HL-60 (cell line): ENCODE measurements around the gene GLIPR1L1.
A peak's percentile ranks its signal among the peaks of the same experiment; 100 is the strongest.

Experiments
- DNase-seq, 2 experiments: peaks; one replicate each; pipeline ENCODE4 v3.0.0-alpha.2; 2010 to 2020; ENCODE audit warnings: low read depth in 1 of 2, low spot score in 1 of 2
- H3K27ac ChIP-seq: fragments of 250-450 bp; sonication (Bioruptor Pico); replicated peaks from 2 replicates; pipeline ENCODE4 v1.5.1; 2020; ENCODE audit warnings: mild to moderate bottlenecking, moderate library complexity
- H3K27me3 ChIP-seq: fragments of 250-450 bp; sonication (Bioruptor Pico); 2 replicates; pipeline ENCODE4 v1.5.1; 2021; ENCODE audit warnings: mild to moderate bottlenecking, moderate library complexity; ENCODE audit not compliant: insufficient read depth, poor library complexity, severe bottlenecking
- H3K4me3 ChIP-seq: replicated peaks from 2 replicates; pipeline ENCODE4 v1.5.1; 2011; ENCODE audit warnings: mild to moderate bottlenecking, control low read depth, low read length; ENCODE audit not compliant: insufficient read depth
- GABPA ChIP-seq: IDR thresholded peaks from 2 replicates; pipeline ENCODE4 v1.6.1; 2012; ENCODE audit warnings: low read depth
- POLR2AphosphoS5 ChIP-seq: IDR thresholded peaks from 2 replicates; pipeline ENCODE4 v1.6.1; 2012; ENCODE audit warnings: low read depth
- SPI1 ChIP-seq: IDR thresholded peaks from 2 replicates; pipeline ENCODE4 v1.6.1; 2012; ENCODE audit warnings: low read depth, mild to moderate bottlenecking, borderline replicate concordance
- TF ChIP-seq, protein P1 (sequence below): IDR thresholded peaks from one replicate; pipeline ENCODE4 v1.5.1; 2011; ENCODE audit warnings: low read length, control low read depth, inconsistent platforms; ENCODE audit not compliant: insufficient read depth
- TF ChIP-seq, protein P2 (sequence below): IDR thresholded peaks from 2 replicates; pipeline ENCODE4 v1.6.1; 2012; ENCODE audit warnings: low read depth; ENCODE audit not compliant: insufficient replicate concordance

Gene GLIPR1L1

DNA sequence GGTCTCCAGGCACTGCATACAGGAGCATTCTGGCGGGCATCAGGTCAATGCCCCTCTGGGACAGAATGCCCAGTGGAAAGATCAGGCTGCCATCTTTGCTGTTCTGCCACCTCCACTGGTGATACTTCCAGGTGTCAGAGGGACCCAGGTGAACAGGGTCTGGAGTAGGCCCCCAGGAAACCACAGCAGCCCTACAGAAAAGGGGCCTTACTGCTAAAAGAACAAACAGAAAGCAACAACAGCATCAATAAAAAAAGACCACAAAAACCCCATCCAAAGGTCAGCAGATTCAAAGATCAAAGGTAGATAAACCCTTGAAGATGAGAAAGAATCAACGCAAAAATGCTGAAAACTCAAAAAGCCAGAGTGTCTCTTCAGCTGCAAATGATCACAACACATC is 15.9 kb downstream of the GLIPR1L1 start:
- no peaks in the 10 kb centered on the region for H3K27me3 ChIP-seq
- no peak overlapping the region for H3K4me3 ChIP-seq
- H3K27ac ChIP-seq = no peak overlapping the region
- DNase-seq = no peak
- TF ChIP-seq, protein P1, sequence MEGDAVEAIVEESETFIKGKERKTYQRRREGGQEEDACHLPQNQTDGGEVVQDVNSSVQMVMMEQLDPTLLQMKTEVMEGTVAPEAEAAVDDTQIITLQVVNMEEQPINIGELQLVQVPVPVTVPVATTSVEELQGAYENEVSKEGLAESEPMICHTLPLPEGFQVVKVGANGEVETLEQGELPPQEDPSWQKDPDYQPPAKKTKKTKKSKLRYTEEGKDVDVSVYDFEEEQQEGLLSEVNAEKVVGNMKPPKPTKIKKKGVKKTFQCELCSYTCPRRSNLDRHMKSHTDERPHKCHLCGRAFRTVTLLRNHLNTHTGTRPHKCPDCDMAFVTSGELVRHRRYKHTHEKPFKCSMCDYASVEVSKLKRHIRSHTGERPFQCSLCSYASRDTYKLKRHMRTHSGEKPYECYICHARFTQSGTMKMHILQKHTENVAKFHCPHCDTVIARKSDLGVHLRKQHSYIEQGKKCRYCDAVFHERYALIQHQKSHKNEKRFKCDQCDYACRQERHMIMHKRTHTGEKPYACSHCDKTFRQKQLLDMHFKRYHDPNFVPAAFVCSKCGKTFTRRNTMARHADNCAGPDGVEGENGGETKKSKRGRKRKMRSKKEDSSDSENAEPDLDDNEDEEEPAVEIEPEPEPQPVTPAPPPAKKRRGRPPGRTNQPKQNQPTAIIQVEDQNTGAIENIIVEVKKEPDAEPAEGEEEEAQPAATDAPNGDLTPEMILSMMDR = no peak
- no peak for TF ChIP-seq SPI1
- TF ChIP-seq POLR2AphosphoS5 = no peak
- TF ChIP-seq GABPA = no peak

DNA sequence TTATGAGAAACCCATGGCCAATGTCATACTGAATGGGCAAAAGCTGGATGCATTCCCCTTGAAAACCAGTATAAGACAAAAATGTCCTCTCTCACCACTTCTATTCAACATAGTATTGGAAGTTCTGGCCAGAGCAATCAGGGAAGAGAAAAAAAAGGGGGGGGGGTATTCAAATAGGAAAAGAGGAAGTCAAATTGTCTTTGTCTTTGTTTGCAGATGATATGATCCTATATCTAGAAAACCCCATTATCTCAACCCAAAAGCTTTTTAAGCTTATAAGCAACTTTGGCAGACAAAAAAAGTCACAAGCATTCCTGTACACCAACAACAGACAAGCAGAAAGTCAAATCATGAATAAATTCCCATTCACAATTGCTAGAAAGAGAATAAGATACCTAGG is 19.5 kb downstream of the GLIPR1L1 start:
- H3K4me3 ChIP-seq = no peak overlapping the region
- no peak for DNase-seq
- H3K27me3 ChIP-seq = no peaks in the 10 kb centered on the region
- TF ChIP-seq POLR2AphosphoS5 (no peak), GABPA (no peak), SPI1 (peak; percentile 68)
- TF ChIP-seq, protein P2, sequence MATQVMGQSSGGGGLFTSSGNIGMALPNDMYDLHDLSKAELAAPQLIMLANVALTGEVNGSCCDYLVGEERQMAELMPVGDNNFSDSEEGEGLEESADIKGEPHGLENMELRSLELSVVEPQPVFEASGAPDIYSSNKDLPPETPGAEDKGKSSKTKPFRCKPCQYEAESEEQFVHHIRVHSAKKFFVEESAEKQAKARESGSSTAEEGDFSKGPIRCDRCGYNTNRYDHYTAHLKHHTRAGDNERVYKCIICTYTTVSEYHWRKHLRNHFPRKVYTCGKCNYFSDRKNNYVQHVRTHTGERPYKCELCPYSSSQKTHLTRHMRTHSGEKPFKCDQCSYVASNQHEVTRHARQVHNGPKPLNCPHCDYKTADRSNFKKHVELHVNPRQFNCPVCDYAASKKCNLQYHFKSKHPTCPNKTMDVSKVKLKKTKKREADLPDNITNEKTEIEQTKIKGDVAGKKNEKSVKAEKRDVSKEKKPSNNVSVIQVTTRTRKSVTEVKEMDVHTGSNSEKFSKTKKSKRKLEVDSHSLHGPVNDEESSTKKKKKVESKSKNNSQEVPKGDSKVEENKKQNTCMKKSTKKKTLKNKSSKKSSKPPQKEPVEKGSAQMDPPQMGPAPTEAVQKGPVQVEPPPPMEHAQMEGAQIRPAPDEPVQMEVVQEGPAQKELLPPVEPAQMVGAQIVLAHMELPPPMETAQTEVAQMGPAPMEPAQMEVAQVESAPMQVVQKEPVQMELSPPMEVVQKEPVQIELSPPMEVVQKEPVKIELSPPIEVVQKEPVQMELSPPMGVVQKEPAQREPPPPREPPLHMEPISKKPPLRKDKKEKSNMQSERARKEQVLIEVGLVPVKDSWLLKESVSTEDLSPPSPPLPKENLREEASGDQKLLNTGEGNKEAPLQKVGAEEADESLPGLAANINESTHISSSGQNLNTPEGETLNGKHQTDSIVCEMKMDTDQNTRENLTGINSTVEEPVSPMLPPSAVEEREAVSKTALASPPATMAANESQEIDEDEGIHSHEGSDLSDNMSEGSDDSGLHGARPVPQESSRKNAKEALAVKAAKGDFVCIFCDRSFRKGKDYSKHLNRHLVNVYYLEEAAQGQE = no peak
- TF ChIP-seq, protein P1 = no peak
- no peak overlapping the region for H3K27ac ChIP-seq

DNA sequence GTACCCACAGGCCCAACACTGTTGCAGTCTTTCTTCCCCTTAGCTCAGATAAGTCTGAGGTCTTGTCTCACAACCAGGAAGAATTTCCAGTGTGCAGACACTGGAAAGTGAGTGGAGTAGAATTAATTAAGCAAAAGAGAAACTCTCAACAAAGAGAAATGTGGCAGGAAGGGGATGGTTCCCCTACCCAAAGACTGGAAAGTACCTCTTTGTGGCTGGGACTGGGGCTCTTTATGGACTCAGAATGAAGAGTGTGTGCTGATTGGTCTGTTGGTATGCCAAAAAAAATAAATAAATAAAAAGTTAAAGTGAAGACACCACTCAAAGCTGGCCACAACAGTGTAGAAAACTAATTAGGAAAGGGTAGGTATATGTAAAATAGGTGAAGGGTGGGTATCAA is 26.4 kb downstream of the GLIPR1L1 start:
- no peak for DNase-seq
- Histone ChIP-seq H3K27me3 (no peaks in the 10 kb centered on the region), H3K27ac (peak overlapping the region; percentile 37), H3K4me3 (no peak overlapping the region)
- TF ChIP-seq, protein P1 = no peak
- TF ChIP-seq POLR2AphosphoS5 (no peak), SPI1 (no peak), GABPA (no peak)

DNA sequence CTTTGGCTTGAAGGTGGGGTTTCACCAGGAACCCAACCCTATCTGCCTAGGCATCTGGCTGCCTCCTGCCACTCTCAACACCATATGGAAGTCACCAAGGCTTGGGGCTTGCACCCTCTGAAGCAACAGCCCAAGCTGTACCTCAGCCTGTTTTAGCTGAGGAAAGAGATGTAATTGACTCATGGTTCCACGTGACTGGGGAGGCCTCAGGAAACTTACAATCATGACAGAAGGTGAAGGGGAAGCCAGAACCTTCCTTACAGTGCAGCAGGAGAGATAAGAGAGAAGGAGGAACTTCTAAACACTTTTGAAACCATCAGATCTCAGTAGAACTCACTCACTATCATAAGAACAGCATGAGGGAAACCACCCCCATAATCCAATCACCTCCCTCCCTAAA is 26.9 kb downstream of the GLIPR1L1 start:
- Histone ChIP-seq H3K27ac (peak overlapping the region; percentile 37), H3K27me3 (no peaks in the 10 kb centered on the region), H3K4me3 (no peak overlapping the region)
- TF ChIP-seq, protein P1 = no peak
- no peak for TF ChIP-seq SPI1
- TF ChIP-seq POLR2AphosphoS5 = 0 out of 2 replicates have a peak, but pooled peaks have one; percentile 41
- DNase-seq = peak; percentile 54 to 86
